ENCODE data around the gene MARCHF7. TPM values are rescaled to one million over a fixed set of nuclear protein-coding genes. Genes with fewer than 3 reads are reported as not detected.

MARCHF7 gene
- total and polyA plus RNA-seq, 2 donors (not counting 1 experiment from before 2014, with no cell fraction given) = 65.6 to 97.1 TPM

DNA sequence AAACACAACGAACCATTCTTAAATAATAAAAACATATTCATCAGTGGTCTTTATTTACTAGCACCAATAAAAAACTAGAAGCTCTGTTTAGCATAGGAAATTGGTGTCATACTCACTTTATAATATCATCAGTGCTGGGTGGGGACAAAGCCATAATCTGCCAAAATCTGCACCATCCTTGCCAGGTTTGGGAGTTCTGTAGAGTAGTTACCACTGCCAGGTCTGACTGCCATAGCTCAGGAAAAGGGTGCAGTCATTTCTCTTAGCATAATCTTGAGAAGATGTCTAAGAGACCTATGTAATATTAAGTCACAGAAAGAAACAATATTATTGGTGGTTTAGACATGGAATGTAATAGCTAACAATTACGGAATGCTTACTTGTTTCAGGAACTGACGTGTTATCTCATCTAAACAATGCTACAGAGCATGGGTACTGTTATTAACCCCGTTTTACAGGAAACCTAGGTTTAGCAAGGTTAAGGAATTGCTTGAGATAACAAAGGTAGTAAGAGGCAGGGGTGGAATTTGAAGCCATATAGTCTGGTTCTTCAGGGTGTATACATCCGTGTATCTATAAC lies 1.6 kb upstream of the MARCHF7 start:
- Histone ChIP-seq H4K20me1 (ENCODE audit: control insufficient read depth, extremely low read depth, insufficient read depth, low read length) (peaks cover 8% of the 10 kb centered on the region), H2AFZ (ENCODE audit: low read length) (peak overlapping the region; percentile 42), H3K4me1 (ENCODE audit: control insufficient read depth, extremely low read depth, insufficient read depth, low read length) (peaks cover 3% of the 10 kb centered on the region), H3K9me3 (ENCODE audit: control insufficient read depth, insufficient read depth, low read depth, low read length) (no peaks in the 10 kb centered on the region), H3K79me2 (ENCODE audit: control insufficient read depth, insufficient read depth, low read length) (peaks cover 34% of the 10 kb centered on the region), H3K9ac (ENCODE audit: insufficient read depth, low read length) (no peak overlapping the region), H3K27me3 (ENCODE audit: control insufficient read depth, insufficient read depth, low read length) (no peaks in the 10 kb centered on the region), H3K4me3 (replicated peaks in 1 of 4; ENCODE audit: control extremely low read depth in 1 of 4, insufficient read depth in 1 of 4, low read depth in 3 of 4, low read length in 4 of 4) (peak overlapping the region in 2 of 4 experiments; percentile 92 to 99), H3K27ac (ENCODE audit: insufficient read depth, low read length) (peak overlapping the region; percentile 99), H3K4me2 (ENCODE audit: extremely low read depth, insufficient read depth, low read length) (peak overlapping the region; percentile 90), H3K36me3 (ENCODE audit: control insufficient read depth, insufficient read depth, low read length) (peaks cover 3% of the 10 kb centered on the region)
- peak; percentile 19 to 77 for DNase-seq (ENCODE audit: low read depth in 2 of 2)
- no peak for TF ChIP-seq EZH2 (IDR thresholded peaks at IDR 0.05; ENCODE audit: low read length, missing control alignments)
- TF ChIP-seq, protein P1, sequence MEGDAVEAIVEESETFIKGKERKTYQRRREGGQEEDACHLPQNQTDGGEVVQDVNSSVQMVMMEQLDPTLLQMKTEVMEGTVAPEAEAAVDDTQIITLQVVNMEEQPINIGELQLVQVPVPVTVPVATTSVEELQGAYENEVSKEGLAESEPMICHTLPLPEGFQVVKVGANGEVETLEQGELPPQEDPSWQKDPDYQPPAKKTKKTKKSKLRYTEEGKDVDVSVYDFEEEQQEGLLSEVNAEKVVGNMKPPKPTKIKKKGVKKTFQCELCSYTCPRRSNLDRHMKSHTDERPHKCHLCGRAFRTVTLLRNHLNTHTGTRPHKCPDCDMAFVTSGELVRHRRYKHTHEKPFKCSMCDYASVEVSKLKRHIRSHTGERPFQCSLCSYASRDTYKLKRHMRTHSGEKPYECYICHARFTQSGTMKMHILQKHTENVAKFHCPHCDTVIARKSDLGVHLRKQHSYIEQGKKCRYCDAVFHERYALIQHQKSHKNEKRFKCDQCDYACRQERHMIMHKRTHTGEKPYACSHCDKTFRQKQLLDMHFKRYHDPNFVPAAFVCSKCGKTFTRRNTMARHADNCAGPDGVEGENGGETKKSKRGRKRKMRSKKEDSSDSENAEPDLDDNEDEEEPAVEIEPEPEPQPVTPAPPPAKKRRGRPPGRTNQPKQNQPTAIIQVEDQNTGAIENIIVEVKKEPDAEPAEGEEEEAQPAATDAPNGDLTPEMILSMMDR (conservative IDR thresholded peaks at IDR 0.05 in 1 of 2, IDR thresholded peaks at IDR 0.05 in 1 of 2; ENCODE audit: low read depth in 1 of 2, low read length in 2 of 2) = no peak

- Histone ChIP-seq H3K36me3 (ENCODE audit: control insufficient read depth, insufficient read depth, low read length) (peaks cover 3% of the 10 kb centered on the region), H3K79me2 (ENCODE audit: control insufficient read depth, insufficient read depth, low read length) (peaks cover 44% of the 10 kb centered on the region), H3K27me3 (ENCODE audit: control insufficient read depth, insufficient read depth, low read length) (no peaks in the 10 kb centered on the region), H3K9ac (ENCODE audit: insufficient read depth, low read length) (peak overlapping the region; percentile 100), H3K4me2 (ENCODE audit: extremely low read depth, insufficient read depth, low read length) (peak overlapping the region; percentile 90), H3K4me3 (replicated peaks in 1 of 4; ENCODE audit: control extremely low read depth in 1 of 4, insufficient read depth in 1 of 4, low read depth in 3 of 4, low read length in 4 of 4) (peak overlapping the region; percentile 48 to 99 (median 95)), H3K9me3 (ENCODE audit: control insufficient read depth, insufficient read depth, low read depth, low read length) (no peaks in the 10 kb centered on the region), H3K4me1 (ENCODE audit: control insufficient read depth, extremely low read depth, insufficient read depth, low read length) (peaks cover 3% of the 10 kb centered on the region), H4K20me1 (ENCODE audit: control insufficient read depth, extremely low read depth, insufficient read depth, low read length) (peaks cover 11% of the 10 kb centered on the region), H2AFZ (ENCODE audit: low read length) (peak overlapping the region; percentile 51), H3K27ac (ENCODE audit: insufficient read depth, low read length) (peak overlapping the region; percentile 99)
- no peak for DNase-seq (ENCODE audit: low read depth in 2 of 2)
- TF ChIP-seq EZH2 (IDR thresholded peaks at IDR 0.05; ENCODE audit: low read length, missing control alignments) = no peak
- TF ChIP-seq, protein P1 (conservative IDR thresholded peaks at IDR 0.05 in 1 of 2, IDR thresholded peaks at IDR 0.05 in 1 of 2; ENCODE audit: low read depth in 1 of 2, low read length in 2 of 2) = no peak
Observed at GRCh38 chr2:159711562-159712142, 654 bp upstream of the MARCHF7 start.

- peaks cover 57% of the 10 kb centered on the region for H3K79me2 ChIP-seq (ENCODE audit: control insufficient read depth, insufficient read depth, low read length)
- H3K27ac ChIP-seq (ENCODE audit: insufficient read depth, low read length) = peak overlapping the region; percentile 99
- peaks cover 3% of the 10 kb centered on the region for H3K4me1 ChIP-seq (ENCODE audit: control insufficient read depth, extremely low read depth, insufficient read depth, low read length)
- H3K9me3 ChIP-seq (ENCODE audit: control insufficient read depth, insufficient read depth, low read depth, low read length) = no peaks in the 10 kb centered on the region
- TF ChIP-seq, protein P1 (conservative IDR thresholded peaks at IDR 0.05 in 1 of 2, IDR thresholded peaks at IDR 0.05 in 1 of 2; ENCODE audit: low read depth in 1 of 2, low read length in 2 of 2) = no peak
- TF ChIP-seq EZH2 (IDR thresholded peaks at IDR 0.05; ENCODE audit: low read length, missing control alignments) = no peak
- peak; percentile 19 to 24 for DNase-seq (ENCODE audit: low read depth in 2 of 2)
- peak overlapping the region; percentile 97 for H3K4me2 ChIP-seq (ENCODE audit: extremely low read depth, insufficient read depth, low read length)
- peak overlapping the region; percentile 100 for H3K9ac ChIP-seq (ENCODE audit: insufficient read depth, low read length)
- peaks cover 3% of the 10 kb centered on the region for H3K36me3 ChIP-seq (ENCODE audit: control insufficient read depth, insufficient read depth, low read length)
- peak overlapping the region; percentile 92 to 99 (median 98) for H3K4me3 ChIP-seq (replicated peaks in 1 of 4; ENCODE audit: control extremely low read depth in 1 of 4, insufficient read depth in 1 of 4, low read depth in 3 of 4, low read length in 4 of 4)
- no peak overlapping the region for H2AFZ ChIP-seq (ENCODE audit: low read length)
- H3K27me3 ChIP-seq (ENCODE audit: control insufficient read depth, insufficient read depth, low read length) = no peaks in the 10 kb centered on the region
- peaks cover 14% of the 10 kb centered on the region for H4K20me1 ChIP-seq (ENCODE audit: control insufficient read depth, extremely low read depth, insufficient read depth, low read length)
Observed at GRCh38 chr2:159712929-159713420, 669 bp downstream of the MARCHF7 start.

Data from fibroblast of lung (primary cell).